Hematopoietic multipotent progenitor cell treated with erythropoietin and hydrocortisone succinate and interleukin-3 and kit ligand, for 15 days (in vitro differentiated cells): ENCODE results near the gene EFCAB9.

Experiments
- DNase-seq: peaks from one replicate; pipeline ENCODE4 v3.0.0-alpha.2; 2015; ENCODE audit warnings: low spot score

The EFCAB9 gene

GRCh38 chr5:172166030-172166826 is 27.7 kb upstream of the EFCAB9 start:
- DNase-seq, result no peak

GRCh38 chr5:172167895-172168294 is 26.1 kb upstream of the EFCAB9 start:
- no peak for DNase-seq

GRCh38 chr5:172168311-172168710 is 25.7 kb upstream of the EFCAB9 start:
- DNase-seq, result no peak

GRCh38 chr5:172169216-172169615 is 24.8 kb upstream of the EFCAB9 start:
- no peak for DNase-seq

GRCh38 chr5:172170251-172170701 is 23.7 kb upstream of the EFCAB9 start:
- DNase-seq, result no peak

GRCh38 chr5:172171118-172171517 is 22.9 kb upstream of the EFCAB9 start:
- no peak for DNase-seq

GRCh38 chr5:172172912-172173563 is 20.9 kb upstream of the EFCAB9 start:
- DNase-seq, result no peak

GRCh38 chr5:172173564-172174153 is 20.3 kb upstream of the EFCAB9 start:
- DNase-seq, result no peak

GRCh38 chr5:172175263-172175719 is 18.7 kb upstream of the EFCAB9 start:
- DNase-seq, result peak; percentile 66

- no peak for DNase-seq
Measured at GRCh38 chr5:172177176-172177575, 16.8 kb upstream of the EFCAB9 start.

- DNase-seq, result no peak
Measured at GRCh38 chr5:172178301-172178987, 15.5 kb upstream of the EFCAB9 start.

GRCh38 chr5:172178991-172179989 is 14.7 kb upstream of the EFCAB9 start:
- DNase-seq, result no peak

- no peak for DNase-seq
Measured at GRCh38 chr5:172180936-172181335, 13.0 kb upstream of the EFCAB9 start.

GRCh38 chr5:172182291-172182690 is 11.7 kb upstream of the EFCAB9 start:
- DNase-seq, result no peak

GRCh38 chr5:172183881-172184280 is 10.1 kb upstream of the EFCAB9 start:
- no peak for DNase-seq

- DNase-seq, result no peak
Measured at GRCh38 chr5:172185096-172185461, 8.9 kb upstream of the EFCAB9 start.

GRCh38 chr5:172186114-172186695 is 7.8 kb upstream of the EFCAB9 start:
- DNase-seq, result no peak

GRCh38 chr5:172187118-172188032 is 6.6 kb upstream of the EFCAB9 start:
- DNase-seq, result peak; percentile 71

GRCh38 chr5:172188033-172188892 is 5.7 kb upstream of the EFCAB9 start, which contains the start of gene STK10:
Gene STK10 (minus strand): TSS chr5:172188224. CDS start chr5:172188042, 182 bp downstream.
- DNase-seq, result peak; percentile 87
